Measurements from ENCODE around the gene CDO1. TPM values are rescaled to one million over a fixed set of nuclear protein-coding genes. Genes with fewer than 3 reads are reported as not detected.

The CDO1 gene
- total and polyA plus RNA-seq, 2 experiments from 2014 or later: 24.5 to 29.2 TPM

- H3K27me3 ChIP-seq (ENCODE audit: insufficient read depth): peaks cover 11% of the 10 kb centered on the region
- no peaks in the 10 kb centered on the region for H3K9me3 Mint-ChIP-seq
- peaks cover 6% of the 10 kb centered on the region for H3K27me3 Mint-ChIP-seq (ENCODE audit: insufficient read depth, low read depth, poor library complexity)
- peak overlapping the region; percentile 97; the same call in 2 of the 3 replicates for H3K4me3 Mint-ChIP-seq
- no peaks in the 10 kb centered on the region for H3K36me3 ChIP-seq (ENCODE audit: insufficient read depth)
- no peak overlapping the region for H3K27ac ChIP-seq (ENCODE audit: low read depth)
- H3K4me3 ChIP-seq: no peak overlapping the region
- no peaks in the 10 kb centered on the region for H3K9me2 ChIP-seq (ENCODE audit: insufficient read depth)
- TF ChIP-seq NANOG (IDR thresholded peaks at IDR 0.05; ENCODE audit: borderline replicate concordance) (no peak), EZH2phosphoT487 (IDR thresholded peaks at IDR 0.05; ENCODE audit: unreplicated experiment) (no peak), ZNF331 (CRISPR knock-in tag; IDR thresholded peaks at IDR 0.05; ENCODE audit: low read depth) (no peak), STAT1 (IDR thresholded peaks at IDR 0.05; ENCODE audit: unreplicated experiment) (no peak), JUNB (IDR thresholded peaks at IDR 0.05; ENCODE audit: unreplicated experiment) (no peak), CREB1 (CRISPR knock-in tag; IDR thresholded peaks at IDR 0.05; ENCODE audit: low read depth) (no peak)
- TF ChIP-seq, protein P1, sequence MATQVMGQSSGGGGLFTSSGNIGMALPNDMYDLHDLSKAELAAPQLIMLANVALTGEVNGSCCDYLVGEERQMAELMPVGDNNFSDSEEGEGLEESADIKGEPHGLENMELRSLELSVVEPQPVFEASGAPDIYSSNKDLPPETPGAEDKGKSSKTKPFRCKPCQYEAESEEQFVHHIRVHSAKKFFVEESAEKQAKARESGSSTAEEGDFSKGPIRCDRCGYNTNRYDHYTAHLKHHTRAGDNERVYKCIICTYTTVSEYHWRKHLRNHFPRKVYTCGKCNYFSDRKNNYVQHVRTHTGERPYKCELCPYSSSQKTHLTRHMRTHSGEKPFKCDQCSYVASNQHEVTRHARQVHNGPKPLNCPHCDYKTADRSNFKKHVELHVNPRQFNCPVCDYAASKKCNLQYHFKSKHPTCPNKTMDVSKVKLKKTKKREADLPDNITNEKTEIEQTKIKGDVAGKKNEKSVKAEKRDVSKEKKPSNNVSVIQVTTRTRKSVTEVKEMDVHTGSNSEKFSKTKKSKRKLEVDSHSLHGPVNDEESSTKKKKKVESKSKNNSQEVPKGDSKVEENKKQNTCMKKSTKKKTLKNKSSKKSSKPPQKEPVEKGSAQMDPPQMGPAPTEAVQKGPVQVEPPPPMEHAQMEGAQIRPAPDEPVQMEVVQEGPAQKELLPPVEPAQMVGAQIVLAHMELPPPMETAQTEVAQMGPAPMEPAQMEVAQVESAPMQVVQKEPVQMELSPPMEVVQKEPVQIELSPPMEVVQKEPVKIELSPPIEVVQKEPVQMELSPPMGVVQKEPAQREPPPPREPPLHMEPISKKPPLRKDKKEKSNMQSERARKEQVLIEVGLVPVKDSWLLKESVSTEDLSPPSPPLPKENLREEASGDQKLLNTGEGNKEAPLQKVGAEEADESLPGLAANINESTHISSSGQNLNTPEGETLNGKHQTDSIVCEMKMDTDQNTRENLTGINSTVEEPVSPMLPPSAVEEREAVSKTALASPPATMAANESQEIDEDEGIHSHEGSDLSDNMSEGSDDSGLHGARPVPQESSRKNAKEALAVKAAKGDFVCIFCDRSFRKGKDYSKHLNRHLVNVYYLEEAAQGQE (IDR thresholded peaks at IDR 0.05; ENCODE audit: unreplicated experiment): no peak
- peaks cover 2% of the 10 kb centered on the region; the same call in 2 of the 3 replicates for H3K36me3 Mint-ChIP-seq (ENCODE audit: low read depth)
- H2AFZ ChIP-seq: no peak overlapping the region
- H3K4me2 ChIP-seq: peak overlapping the region; percentile 98; the same call in 1 of the 2 replicates
- H3F3A ChIP-seq (replicated peaks; ENCODE audit: low read depth): no peaks in the 10 kb centered on the region
- H3K79me2 ChIP-seq (replicated peaks; ENCODE audit: insufficient read depth): peaks cover 91% of the 10 kb centered on the region
- H3K4me1 ChIP-seq (ENCODE audit: insufficient read depth): peaks cover 16% of the 10 kb centered on the region
- no peak overlapping the region for H3K27ac Mint-ChIP-seq
- DNase-seq (ENCODE audit: low spot score) (no peak), ATAC-seq (no peak)
- peaks cover 23% of the 10 kb centered on the region for H4K20me1 ChIP-seq (replicated peaks; ENCODE audit: insufficient read depth)
- H3K4me1 Mint-ChIP-seq: peaks cover 29% of the 10 kb centered on the region
These were observed 27.1 kb upstream of the CDO1 start for GRCh38 chr5:115843444-115844130.

GRCh38 chr5:115842952-115843351 is 26.5 kb upstream of the CDO1 start:
- peaks cover 2% of the 10 kb centered on the region; the same call in 1 of the 2 replicates for H3K36me3 ChIP-seq (ENCODE audit: insufficient read depth)
- H3K4me1 ChIP-seq (ENCODE audit: insufficient read depth): peaks cover 20% of the 10 kb centered on the region
- Mint-ChIP-seq H3K27me3 (ENCODE audit: insufficient read depth, low read depth, poor library complexity) (peaks cover 6% of the 10 kb centered on the region), H3K27ac (no peak overlapping the region), H3K4me3 (peak overlapping the region; percentile 97), H3K36me3 (ENCODE audit: low read depth) (peaks cover 2% of the 10 kb centered on the region; the same call in 2 of the 3 replicates), H3K4me1 (peaks cover 29% of the 10 kb centered on the region), H3K9me3 (no peaks in the 10 kb centered on the region)
- H3K27me3 ChIP-seq (ENCODE audit: insufficient read depth): peaks cover 11% of the 10 kb centered on the region
- H4K20me1 ChIP-seq (replicated peaks; ENCODE audit: insufficient read depth): peaks cover 28% of the 10 kb centered on the region
- no peak overlapping the region for H3K27ac ChIP-seq (ENCODE audit: low read depth)
- ATAC-seq (no peak), DNase-seq (ENCODE audit: low spot score) (no peak)
- H3K4me2 ChIP-seq: peak overlapping the region; percentile 98
- H3K79me2 ChIP-seq (replicated peaks; ENCODE audit: insufficient read depth): peaks cover 91% of the 10 kb centered on the region
- H3F3A ChIP-seq (replicated peaks; ENCODE audit: low read depth): no peaks in the 10 kb centered on the region
- no peak overlapping the region for H2AFZ ChIP-seq
- H3K9me2 ChIP-seq (ENCODE audit: insufficient read depth): no peaks in the 10 kb centered on the region
- H3K4me3 ChIP-seq: peak overlapping the region; percentile 82
- TF ChIP-seq ETS1 (IDR thresholded peaks at IDR 0.05): no peak
- TF ChIP-seq, protein P2, sequence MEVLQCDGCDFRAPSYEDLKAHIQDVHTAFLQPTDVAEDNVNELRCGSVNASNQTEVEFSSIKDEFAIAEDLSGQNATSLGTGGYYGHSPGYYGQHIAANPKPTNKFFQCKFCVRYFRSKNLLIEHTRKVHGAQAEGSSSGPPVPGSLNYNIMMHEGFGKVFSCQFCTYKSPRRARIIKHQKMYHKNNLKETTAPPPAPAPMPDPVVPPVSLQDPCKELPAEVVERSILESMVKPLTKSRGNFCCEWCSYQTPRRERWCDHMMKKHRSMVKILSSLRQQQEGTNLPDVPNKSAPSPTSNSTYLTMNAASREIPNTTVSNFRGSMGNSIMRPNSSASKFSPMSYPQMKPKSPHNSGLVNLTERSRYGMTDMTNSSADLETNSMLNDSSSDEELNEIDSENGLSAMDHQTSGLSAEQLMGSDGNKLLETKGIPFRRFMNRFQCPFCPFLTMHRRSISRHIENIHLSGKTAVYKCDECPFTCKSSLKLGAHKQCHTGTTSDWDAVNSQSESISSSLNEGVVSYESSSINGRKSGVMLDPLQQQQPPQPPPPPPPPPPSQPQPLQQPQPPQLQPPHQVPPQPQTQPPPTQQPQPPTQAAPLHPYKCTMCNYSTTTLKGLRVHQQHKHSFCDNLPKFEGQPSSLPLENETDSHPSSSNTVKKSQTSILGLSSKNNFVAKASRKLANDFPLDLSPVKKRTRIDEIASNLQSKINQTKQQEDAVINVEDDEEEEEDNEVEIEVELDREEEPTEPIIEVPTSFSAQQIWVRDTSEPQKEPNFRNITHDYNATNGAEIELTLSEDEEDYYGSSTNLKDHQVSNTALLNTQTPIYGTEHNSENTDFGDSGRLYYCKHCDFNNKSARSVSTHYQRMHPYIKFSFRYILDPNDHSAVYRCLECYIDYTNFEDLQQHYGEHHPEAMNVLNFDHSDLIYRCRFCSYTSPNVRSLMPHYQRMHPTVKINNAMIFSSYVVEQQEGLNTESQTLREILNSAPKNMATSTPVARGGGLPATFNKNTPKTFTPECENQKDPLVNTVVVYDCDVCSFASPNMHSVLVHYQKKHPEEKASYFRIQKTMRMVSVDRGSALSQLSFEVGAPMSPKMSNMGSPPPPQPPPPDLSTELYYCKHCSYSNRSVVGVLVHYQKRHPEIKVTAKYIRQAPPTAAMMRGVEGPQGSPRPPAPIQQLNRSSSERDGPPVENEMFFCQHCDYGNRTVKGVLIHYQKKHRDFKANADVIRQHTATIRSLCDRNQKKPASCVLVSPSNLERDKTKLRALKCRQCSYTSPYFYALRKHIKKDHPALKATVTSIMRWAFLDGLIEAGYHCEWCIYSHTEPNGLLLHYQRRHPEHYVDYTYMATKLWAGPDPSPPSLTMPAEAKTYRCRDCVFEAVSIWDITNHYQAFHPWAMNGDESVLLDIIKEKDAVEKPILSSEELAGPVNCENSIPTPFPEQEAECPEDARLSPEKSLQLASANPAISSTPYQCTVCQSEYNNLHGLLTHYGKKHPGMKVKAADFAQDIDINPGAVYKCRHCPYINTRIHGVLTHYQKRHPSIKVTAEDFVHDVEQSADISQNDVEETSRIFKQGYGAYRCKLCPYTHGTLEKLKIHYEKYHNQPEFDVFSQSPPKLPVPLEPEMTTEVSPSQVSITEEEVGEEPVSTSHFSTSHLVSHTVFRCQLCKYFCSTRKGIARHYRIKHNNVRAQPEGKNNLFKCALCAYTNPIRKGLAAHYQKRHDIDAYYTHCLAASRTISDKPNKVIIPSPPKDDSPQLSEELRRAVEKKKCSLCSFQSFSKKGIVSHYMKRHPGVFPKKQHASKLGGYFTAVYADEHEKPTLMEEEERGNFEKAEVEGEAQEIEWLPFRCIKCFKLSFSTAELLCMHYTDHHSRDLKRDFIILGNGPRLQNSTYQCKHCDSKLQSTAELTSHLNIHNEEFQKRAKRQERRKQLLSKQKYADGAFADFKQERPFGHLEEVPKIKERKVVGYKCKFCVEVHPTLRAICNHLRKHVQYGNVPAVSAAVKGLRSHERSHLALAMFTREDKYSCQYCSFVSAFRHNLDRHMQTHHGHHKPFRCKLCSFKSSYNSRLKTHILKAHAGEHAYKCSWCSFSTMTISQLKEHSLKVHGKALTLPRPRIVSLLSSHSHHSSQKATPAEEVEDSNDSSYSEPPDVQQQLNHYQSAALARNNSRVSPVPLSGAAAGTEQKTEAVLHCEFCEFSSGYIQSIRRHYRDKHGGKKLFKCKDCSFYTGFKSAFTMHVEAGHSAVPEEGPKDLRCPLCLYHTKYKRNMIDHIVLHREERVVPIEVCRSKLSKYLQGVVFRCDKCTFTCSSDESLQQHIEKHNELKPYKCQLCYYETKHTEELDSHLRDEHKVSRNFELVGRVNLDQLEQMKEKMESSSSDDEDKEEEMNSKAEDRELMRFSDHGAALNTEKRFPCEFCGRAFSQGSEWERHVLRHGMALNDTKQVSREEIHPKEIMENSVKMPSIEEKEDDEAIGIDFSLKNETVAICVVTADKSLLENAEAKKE (CRISPR knock-in tag; IDR thresholded peaks at IDR 0.05): no peak
- no peak for TF ChIP-seq EZH2phosphoT487 (IDR thresholded peaks at IDR 0.05; ENCODE audit: unreplicated experiment)
- no peak for TF ChIP-seq STAT1 (IDR thresholded peaks at IDR 0.05; ENCODE audit: unreplicated experiment)
- TF ChIP-seq JUNB (IDR thresholded peaks at IDR 0.05; ENCODE audit: unreplicated experiment): no peak
- no peak for TF ChIP-seq ZNF114 (CRISPR knock-in tag; IDR thresholded peaks at IDR 0.05)

Measured in GM23338 (cell line).